Esophagus (tissue), 2 donors: ENCODE measurements around the gene ZMYND10. TPM values are rescaled to one million over a fixed set of nuclear protein-coding genes. Genes with fewer than 3 reads are reported as not detected.
A peak's percentile ranks its signal among the peaks of the same experiment; 100 is the strongest.

Source experiments
- H3K27ac ChIP-seq, 2 donors: one replicate each; pipeline ENCODE4 v1.5.1; 2013; ENCODE audit warnings: low read depth in 2 of 2, mild to moderate bottlenecking in 2 of 2, inconsistent platforms in 1 of 2, low read length in 1 of 2, moderate library complexity in 1 of 2
- H3K27me3 ChIP-seq, 2 donors: one replicate each; pipeline ENCODE4 v1.6.1; 2013; ENCODE audit warnings: low read length in 2 of 2, control low read depth in 1 of 2, mild to moderate bottlenecking in 1 of 2; ENCODE audit not compliant: insufficient read depth in 2 of 2, control insufficient read depth in 1 of 2
- H3K36me3 ChIP-seq, 2 donors: one replicate each; pipeline ENCODE4 v1.6.1; 2013; ENCODE audit warnings: low read length in 1 of 2; ENCODE audit not compliant: control insufficient read depth in 2 of 2, insufficient read depth in 2 of 2
- H3K4me1 ChIP-seq, 2 donors: one replicate each; pipeline ENCODE4 v1.6.1; 2013; ENCODE audit warnings: low read length in 1 of 2; ENCODE audit not compliant: control insufficient read depth in 2 of 2, insufficient read depth in 2 of 2
- H3K4me3 ChIP-seq, 2 donors: one replicate each; pipeline ENCODE4 v1.5.1; 2013; ENCODE audit warnings: low read length in 2 of 2, mild to moderate bottlenecking in 2 of 2, low read depth in 1 of 2, moderate library complexity in 1 of 2
- H3K9me3 ChIP-seq, 2 donors: one replicate each; pipeline ENCODE4 v1.6.1; 2013; ENCODE audit warnings: mild to moderate bottlenecking in 2 of 2, low read depth in 1 of 2, low read length in 1 of 2, moderate library complexity in 1 of 2; ENCODE audit not compliant: control insufficient read depth in 2 of 2, insufficient read depth in 1 of 2
- WGBS, 2 donors: extraction: QIAGEN DNeasy Blood & Tissue Kit; methylation state at CpG; one replicate each; pipeline ENCODE4 v1.1.7; 2013; 5-methylcytosine and 5-hydroxymethylcytosine counted together
- polyA plus RNA-seq, 2 donors: library from polyadenylated mRNA; stranded (reverse); fragments of 200-250 nt; gene quantifications; one replicate each; pipeline ENCODE4 v1.2.3, GENCODE V29; 2013
- donor health status: healthy with polysubstance abuse.
- donor health status: Bipolar disorder and iron deficiency.

Gene ZMYND10
- under 1 TPM; 0.29 to 0.35 TPM for polyA plus RNA-seq

- 11 to 12% methylated on average over 42 to 45 of the region's 45 CpGs for WGBS, 2 donors
- Histone ChIP-seq H3K27me3 (no peaks in the 10 kb centered on the region), H3K27ac (peak within 1 kb of the TSS in 1 of 2 donors; percentile 6), H3K4me1 (peaks cover 11 to 32% of the 10 kb centered on the region in 2 donors), H3K36me3 (peaks cover 3 to 12% of the 10 kb centered on the region in 2 donors), H3K4me3 (peak within 1 kb of the TSS; percentile 9 to 13), H3K9me3 (no peaks in the 10 kb centered on the region)
Measured at GRCh38 chr3:50345586-50346234, at the start of gene ZMYND10. Gene ZMYND10, minus strand, starts transcription at chr3:50345732. Its CDS starts 153 bp downstream, at chr3:50345579.

- H3K27ac ChIP-seq = no peak overlapping the region
- H3K4me1 ChIP-seq = peaks cover 0 to 8% of the 10 kb centered on the region in 2 donors
- 61 to 79% methylated on average over 5 of the region's 5 CpGs for WGBS, 2 donors
- no peaks in the 10 kb centered on the region for H3K27me3 ChIP-seq
- H3K9me3 ChIP-seq = no peaks in the 10 kb centered on the region
- H3K4me3 ChIP-seq = no peak overlapping the region
- H3K36me3 ChIP-seq = no peaks in the 10 kb centered on the region
Measured at GRCh38 chr3:50393061-50393460, 47.5 kb upstream of the ZMYND10 start.

- no peaks in the 10 kb centered on the region for H3K27me3 ChIP-seq
- H3K4me1 ChIP-seq = peaks cover 0 to 8% of the 10 kb centered on the region in 2 donors
- WGBS, 2 donors = 71 to 74% methylated on average over 5 of the region's 5 CpGs
- no peak overlapping the region for H3K4me3 ChIP-seq
- H3K9me3 ChIP-seq = no peaks in the 10 kb centered on the region
- H3K27ac ChIP-seq = no peak overlapping the region
- no peaks in the 10 kb centered on the region for H3K36me3 ChIP-seq
Measured at GRCh38 chr3:50392101-50392715, 46.7 kb upstream of the ZMYND10 start.

- Histone ChIP-seq H3K27me3 (no peaks in the 10 kb centered on the region), H3K36me3 (no peaks in the 10 kb centered on the region), H3K27ac (no peak overlapping the region), H3K4me3 (no peak overlapping the region), H3K9me3 (no peaks in the 10 kb centered on the region), H3K4me1 (peaks cover 0 to 8% of the 10 kb centered on the region in 2 donors)
- WGBS, 2 donors = 43 to 48% methylated on average over 12 of the region's 12 CpGs
Measured at GRCh38 chr3:50390508-50391224, 45.1 kb upstream of the ZMYND10 start.

GRCh38 chr3:50389414-50389767 lies 43.9 kb upstream of the ZMYND10 start:
- Histone ChIP-seq H3K4me3 (no peak overlapping the region), H3K27ac (no peak overlapping the region), H3K9me3 (no peaks in the 10 kb centered on the region), H3K27me3 (no peaks in the 10 kb centered on the region), H3K36me3 (no peaks in the 10 kb centered on the region), H3K4me1 (peaks cover 0 to 8% of the 10 kb centered on the region in 2 donors)
- WGBS, 2 donors = 80 to 88% methylated on average over 6 of the region's 6 CpGs

GRCh38 chr3:50388720-50389413 lies 43.3 kb upstream of the ZMYND10 start:
- H3K9me3 ChIP-seq = no peaks in the 10 kb centered on the region
- no peak overlapping the region for H3K4me3 ChIP-seq
- no peaks in the 10 kb centered on the region for H3K36me3 ChIP-seq
- no peaks in the 10 kb centered on the region for H3K27me3 ChIP-seq
- H3K4me1 ChIP-seq = peaks cover 0 to 8% of the 10 kb centered on the region in 2 donors
- no peak overlapping the region for H3K27ac ChIP-seq
- WGBS, 2 donors = 83 to 86% methylated on average over 22 of the region's 22 CpGs

- WGBS, 2 donors = 60 to 67% methylated on average over 25 of the region's 25 CpGs
- Histone ChIP-seq H3K9me3 (no peaks in the 10 kb centered on the region), H3K27ac (no peak overlapping the region), H3K27me3 (no peaks in the 10 kb centered on the region), H3K4me3 (no peak overlapping the region), H3K36me3 (no peaks in the 10 kb centered on the region), H3K4me1 (peaks cover 0 to 8% of the 10 kb centered on the region in 2 donors)
Measured at GRCh38 chr3:50388016-50388719, 42.6 kb upstream of the ZMYND10 start.

GRCh38 chr3:50385754-50386153 lies 40.2 kb upstream of the ZMYND10 start:
- Histone ChIP-seq H3K4me1 (peaks cover 0 to 4% of the 10 kb centered on the region in 2 donors), H3K4me3 (no peak overlapping the region), H3K36me3 (no peaks in the 10 kb centered on the region), H3K27ac (no peak overlapping the region), H3K9me3 (no peaks in the 10 kb centered on the region), H3K27me3 (no peaks in the 10 kb centered on the region)
- 77 to 87% methylated on average over 13 of the region's 13 CpGs for WGBS, 2 donors

GRCh38 chr3:50383750-50384149 lies 38.2 kb upstream of the ZMYND10 start:
- Histone ChIP-seq H3K4me3 (no peak overlapping the region), H3K9me3 (no peaks in the 10 kb centered on the region), H3K4me1 (no peaks in the 10 kb centered on the region), H3K27ac (no peak overlapping the region), H3K27me3 (no peaks in the 10 kb centered on the region), H3K36me3 (no peaks in the 10 kb centered on the region)
- WGBS, 2 donors = 57 to 59% methylated on average over 6 of the region's 6 CpGs
